GM21786 (cell line): ENCODE data around the gene PRPF38A.
"Not testable (repeated sequence)": the region's sequence is repeated elsewhere in the genome, so short reads cannot be mapped to it uniquely, and the experiment has no call there.

Experiments used
- ATAC-seq: cut with Tn5 transposase; IDR thresholded peaks from one replicate; pipeline ENCODE4 v1.9.1; 2021; ENCODE audit not compliant: unreplicated experiment

Gene PRPF38A

GRCh38 chr1:52404116-52404974, at the start of gene PRPF38A, which contains the start of gene ORC1:
Gene PRPF38A (plus strand): TSS chr1:52404602. CDS start chr1:52404750, 148 bp downstream.
Gene ORC1 (minus strand): TSS chr1:52404423. CDS start chr1:52402223, 2,200 bp downstream.
- ATAC-seq = peak; percentile 94

- ATAC-seq = no peak
Measured at GRCh38 chr1:52355436-52355835, 49.0 kb upstream of the PRPF38A start.

- no peak for ATAC-seq
Measured at GRCh38 chr1:52355847-52356505, 48.4 kb upstream of the PRPF38A start.

GRCh38 chr1:52356818-52357355, 47.5 kb upstream of the PRPF38A start:
- ATAC-seq = no peak

GRCh38 chr1:52357397-52357796, 47.0 kb upstream of the PRPF38A start:
- ATAC-seq = no peak

- no peak for ATAC-seq
Measured at GRCh38 chr1:52358851-52359497, 45.4 kb upstream of the PRPF38A start.

- ATAC-seq = no peak
Measured at GRCh38 chr1:52359676-52360594, 44.5 kb upstream of the PRPF38A start.

- ATAC-seq = no peak
Measured at GRCh38 chr1:52360595-52360968, 43.8 kb upstream of the PRPF38A start.

GRCh38 chr1:52364235-52364839, 40.1 kb upstream of the PRPF38A start:
- ATAC-seq = no peak

GRCh38 chr1:52365071-52365745, 39.2 kb upstream of the PRPF38A start:
- no peak for ATAC-seq

GRCh38 chr1:52365746-52366516, 38.5 kb upstream of the PRPF38A start, which contains the start of gene CC2D1B:
Gene CC2D1B (minus strand): TSS chr1:52366205. CDS start chr1:52364620, 1,585 bp downstream.
- peak; percentile 92 for ATAC-seq

GRCh38 chr1:52366517-52366827, 37.9 kb upstream of the PRPF38A start:
- ATAC-seq = no peak

- ATAC-seq = no peak
Measured at GRCh38 chr1:52367272-52367671, 37.1 kb upstream of the PRPF38A start.

- no peak for ATAC-seq
Measured at GRCh38 chr1:52368383-52369172, 35.8 kb upstream of the PRPF38A start.

GRCh38 chr1:52369851-52370250, 34.6 kb upstream of the PRPF38A start:
- not testable (repeated sequence) for ATAC-seq

- ATAC-seq = no peak
Measured at GRCh38 chr1:52385376-52385775, 19.0 kb upstream of the PRPF38A start.

- no peak for ATAC-seq
Measured at GRCh38 chr1:52386458-52386857, 17.9 kb upstream of the PRPF38A start.

- no peak for ATAC-seq
Measured at GRCh38 chr1:52393174-52393573, 11.2 kb upstream of the PRPF38A start.
